Left lobe of liver (tissue), 2 donors: ENCODE data around the gene KCTD14. TPM values are rescaled to one million over a fixed set of nuclear protein-coding genes. Genes with fewer than 3 reads are reported as not detected.
A peak's percentile ranks its signal among the peaks of the same experiment; 100 is the strongest.
"Not testable (repeated sequence)": the region's sequence is repeated elsewhere in the genome, so short reads cannot be mapped to it uniquely, and the experiment has no call there.

Source experiments
- ATAC-seq: fragments of 200-7000 bp; cut with Tn5 transposase; one replicate; pipeline ENCODE4 v1.9.1; 2020; ENCODE audit warnings: mild to moderate bottlenecking, moderate library complexity
- DNase-seq: peaks from one replicate; pipeline ENCODE4 v3.0.0-alpha.2; 2020; ENCODE audit warnings: low spot score
- total RNA-seq: library from RNA; stranded (reverse); gene quantifications from one replicate; pipeline ENCODE4 v1.2.1, GENCODE V29; 2021
- donor health status: DM: no; HTN: no; CAD: no; lungs with moderate emphysema.
- donor health status: DM: no; HTN: yes; CAD: no.

The KCTD14 gene
- 4.1 TPM for total RNA-seq

GRCh38 chr11:78022397-78023396, at the start of gene KCTD14:
Gene KCTD14, minus strand, starts transcription at chr11:78023276. Its CDS starts 27 bp downstream, at chr11:78023249.
- DNase-seq, result peak; percentile 74
- peak; percentile 95 for ATAC-seq

GRCh38 chr11:78072455-78072854, 49.4 kb upstream of the KCTD14 start:
- ATAC-seq, result no peak

GRCh38 chr11:78071717-78072116, 48.6 kb upstream of the KCTD14 start:
- ATAC-seq (no peak), DNase-seq (no peak)

More at GRCh38 chr11:78072455-78072854, 49.4 kb upstream of the KCTD14 start:
- no peak for DNase-seq

- DNase-seq (no peak), ATAC-seq (no peak)
Measured at GRCh38 chr11:78070621-78071020, 47.5 kb upstream of the KCTD14 start.

- DNase-seq (peak; percentile 69), ATAC-seq (peak; percentile 13)
Measured at GRCh38 chr11:78069465-78069864, 46.4 kb upstream of the KCTD14 start.

- ATAC-seq (no peak), DNase-seq (no peak)
Measured at GRCh38 chr11:78067704-78068103, 44.6 kb upstream of the KCTD14 start.

- ATAC-seq (no peak), DNase-seq (no peak)
Measured at GRCh38 chr11:78066471-78066870, 43.4 kb upstream of the KCTD14 start.

GRCh38 chr11:78065203-78065602, 42.1 kb upstream of the KCTD14 start:
- no peak for ATAC-seq
- DNase-seq, result no peak

- DNase-seq (peak; percentile 94), ATAC-seq (peak; percentile 64)
Measured at GRCh38 chr11:78063440-78064181, 40.5 kb upstream of the KCTD14 start, which contains the start of gene THRSP. Gene THRSP, plus strand, starts transcription at chr11:78063861. Its CDS starts 21 bp downstream, at chr11:78063882.

GRCh38 chr11:78062671-78063070, 39.6 kb upstream of the KCTD14 start:
- ATAC-seq, result no peak
- DNase-seq, result no peak

- DNase-seq (no peak), ATAC-seq (peak; percentile 6)
Measured at GRCh38 chr11:78061921-78062311, 38.8 kb upstream of the KCTD14 start.

GRCh38 chr11:78061088-78061920, 38.2 kb upstream of the KCTD14 start:
- DNase-seq, result peak; percentile 93
- peak; percentile 70 for ATAC-seq

GRCh38 chr11:78060533-78060932, 37.5 kb upstream of the KCTD14 start:
- DNase-seq, result no peak
- no peak for ATAC-seq

- DNase-seq, ATAC-seq: not testable (repeated sequence)
Measured at GRCh38 chr11:78059749-78060328, 36.8 kb upstream of the KCTD14 start.

GRCh38 chr11:78057462-78058055, 34.5 kb upstream of the KCTD14 start:
- ATAC-seq, result peak; percentile 49
- DNase-seq, result peak; percentile 83

- ATAC-seq, result no peak
- DNase-seq, result no peak
Measured at GRCh38 chr11:78056093-78056492, 33.0 kb upstream of the KCTD14 start.

GRCh38 chr11:78054971-78055370, 31.9 kb upstream of the KCTD14 start:
- DNase-seq (peak; percentile 88), ATAC-seq (peak; percentile 79)

- DNase-seq (no peak), ATAC-seq (no peak)
Measured at GRCh38 chr11:78050964-78051831, 28.1 kb upstream of the KCTD14 start.

- ATAC-seq, result peak; percentile 6
- DNase-seq, result no peak
Measured at GRCh38 chr11:78049348-78049747, 26.3 kb upstream of the KCTD14 start.
